CD4-positive, alpha-beta T cell treated with Interleukin-21 for 1 hour (primary cell): ENCODE data around the gene TESK1.
A peak's percentile ranks its signal among the peaks of the same experiment; 100 is the strongest.

Experiments used
- DNase-seq: peaks from one replicate; pipeline ENCODE4 v3.0.0-alpha.2; 2020

Gene TESK1

GRCh38 chr9:35649431-35650340 lies 44.6 kb downstream of the TESK1 start:
- peak; percentile 50 for DNase-seq

- DNase-seq = peak; percentile 52
These were observed 45.5 kb downstream of the TESK1 start, which contains the start of gene SIT1 for GRCh38 chr9:35650341-35651158. TSS of gene SIT1 (minus strand) at chr9:35650931. CDS start at chr9:35650853, 78 bp downstream.

DNA sequence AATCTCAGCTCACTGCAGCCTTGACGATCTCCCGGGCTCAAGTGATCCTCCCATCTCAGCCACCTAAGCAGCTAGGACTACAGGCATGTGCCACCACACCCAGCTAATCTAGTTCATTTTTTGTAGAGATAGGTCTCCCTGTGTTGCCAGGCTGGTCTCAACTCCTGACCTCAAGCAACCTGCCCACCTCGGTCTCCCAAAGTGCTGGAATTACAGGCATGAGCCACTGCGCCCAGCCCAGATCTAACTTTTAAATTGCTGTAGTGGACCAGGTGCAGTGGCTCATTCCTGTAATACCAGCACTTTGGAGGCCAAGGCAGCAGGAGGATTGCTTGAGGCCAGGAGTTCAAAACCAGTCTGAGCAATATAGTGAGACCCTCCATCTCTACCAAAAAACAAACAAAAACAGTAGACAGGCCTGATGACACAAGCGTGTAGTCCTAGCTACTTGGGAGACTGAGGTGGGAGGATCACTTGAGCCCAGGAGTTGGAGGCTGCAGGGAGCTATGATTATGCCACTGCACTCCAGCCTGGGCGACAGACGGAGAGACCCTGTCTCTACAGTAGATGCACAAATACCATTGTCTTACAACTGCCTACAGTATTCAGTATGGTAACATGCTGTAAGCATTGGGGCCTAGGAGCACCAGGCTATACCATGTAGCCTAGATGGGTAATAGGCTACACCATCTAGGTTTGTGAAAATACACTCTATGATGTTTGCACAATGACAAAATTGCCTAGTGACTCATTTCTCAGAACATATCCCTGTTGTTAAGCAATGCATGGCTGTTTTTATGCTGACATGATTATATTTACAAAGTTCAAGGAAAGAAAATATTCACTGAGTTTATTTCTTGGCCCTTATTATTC lies 47.1 kb downstream of the TESK1 start:
- no peak for DNase-seq

- no peak for DNase-seq
These were observed 47.8 kb downstream of the TESK1 start for GRCh38 chr9:35652829-35653209.

DNA sequence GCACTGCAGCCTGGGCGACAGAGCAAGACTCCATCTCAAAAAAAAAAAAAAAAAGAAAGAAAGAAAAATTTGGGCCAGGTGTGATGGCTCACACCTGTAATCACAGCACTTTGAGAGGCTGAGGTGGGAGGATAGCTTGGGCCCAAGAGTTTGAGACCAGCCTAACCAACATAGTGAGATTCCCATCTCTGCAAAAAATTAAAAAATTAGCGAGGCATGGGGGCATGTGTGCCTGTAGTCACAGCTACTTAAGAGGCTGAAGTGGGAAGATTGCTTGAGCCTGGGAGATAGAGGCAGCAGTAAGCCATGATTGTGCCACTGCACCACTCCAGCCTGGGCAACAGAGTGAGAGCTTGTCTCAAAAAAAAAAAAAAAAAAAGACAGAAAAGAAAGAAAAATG lies 48.5 kb downstream of the TESK1 start:
- DNase-seq = no peak

GRCh38 chr9:35656348-35656747 lies 51.3 kb downstream of the TESK1 start:
- DNase-seq = peak; percentile 26

- DNase-seq = no peak
These were observed 51.9 kb downstream of the TESK1 start for GRCh38 chr9:35656831-35657545.

GRCh38 chr9:35657546-35658136 lies 52.6 kb downstream of the TESK1 start, which contains the start of gene RMRP:
TSS of gene RMRP (minus strand) at chr9:35658019.
- peak; percentile 93 for DNase-seq

- DNase-seq = peak; percentile 84
These were observed 53.3 kb downstream of the TESK1 start, which contains the start of gene CCDC107 for GRCh38 chr9:35658137-35658967. TSS of gene CCDC107 (plus strand) at chr9:35658292. CDS start at chr9:35658380, 88 bp downstream.

DNA sequence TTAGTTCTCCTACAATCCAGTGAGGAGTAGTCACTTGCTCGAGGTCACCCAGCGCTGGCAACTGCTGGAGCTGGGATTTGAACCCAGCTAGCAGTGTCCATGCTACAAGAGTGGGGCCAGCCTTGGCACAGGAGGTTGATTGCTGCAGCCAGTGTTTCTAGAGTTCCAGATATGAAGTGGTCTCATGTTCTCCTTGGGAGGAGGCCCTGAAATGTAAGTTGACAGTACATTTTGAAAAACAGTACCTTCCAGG lies 53.8 kb downstream of the TESK1 start:
- DNase-seq = no peak

GRCh38 chr9:35659340-35659739 lies 54.3 kb downstream of the TESK1 start:
- peak; percentile 28 for DNase-seq
